ENCODE measurements around the gene IQSEC1. TPM values are rescaled to one million over a fixed set of nuclear protein-coding genes. Genes with fewer than 3 reads are reported as not detected.

Gene IQSEC1
- polyA plus RNA-seq, 1 donor (not counting 4 experiments of a cell fraction or from before 2014, with no cell fraction given), result 2.8 TPM

DNA sequence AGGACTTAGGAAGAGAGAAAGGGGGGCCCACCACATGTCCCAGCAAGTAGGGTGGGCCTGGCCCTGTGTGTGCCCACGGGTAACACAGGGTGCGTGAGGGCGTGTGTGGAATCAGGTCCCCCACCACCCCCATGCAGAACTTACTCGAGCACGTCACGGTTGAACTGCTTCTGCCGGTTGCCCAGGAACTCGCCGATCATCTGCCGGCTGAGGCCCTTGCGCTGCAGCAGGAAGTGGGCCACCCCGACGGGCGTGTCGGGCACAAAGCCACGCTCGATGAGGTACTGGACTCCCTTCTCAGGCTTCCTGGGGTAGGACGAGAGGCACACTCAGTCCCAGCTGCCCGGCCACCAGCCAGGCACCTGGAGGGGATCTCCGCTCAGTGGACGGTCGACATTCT lies 148.8 kb downstream of the IQSEC1 start:
- H3K9me3 ChIP-seq (ENCODE audit: control insufficient read depth, low read depth, low read length), result no peaks in the 10 kb centered on the region
- TF ChIP-seq, protein P1, sequence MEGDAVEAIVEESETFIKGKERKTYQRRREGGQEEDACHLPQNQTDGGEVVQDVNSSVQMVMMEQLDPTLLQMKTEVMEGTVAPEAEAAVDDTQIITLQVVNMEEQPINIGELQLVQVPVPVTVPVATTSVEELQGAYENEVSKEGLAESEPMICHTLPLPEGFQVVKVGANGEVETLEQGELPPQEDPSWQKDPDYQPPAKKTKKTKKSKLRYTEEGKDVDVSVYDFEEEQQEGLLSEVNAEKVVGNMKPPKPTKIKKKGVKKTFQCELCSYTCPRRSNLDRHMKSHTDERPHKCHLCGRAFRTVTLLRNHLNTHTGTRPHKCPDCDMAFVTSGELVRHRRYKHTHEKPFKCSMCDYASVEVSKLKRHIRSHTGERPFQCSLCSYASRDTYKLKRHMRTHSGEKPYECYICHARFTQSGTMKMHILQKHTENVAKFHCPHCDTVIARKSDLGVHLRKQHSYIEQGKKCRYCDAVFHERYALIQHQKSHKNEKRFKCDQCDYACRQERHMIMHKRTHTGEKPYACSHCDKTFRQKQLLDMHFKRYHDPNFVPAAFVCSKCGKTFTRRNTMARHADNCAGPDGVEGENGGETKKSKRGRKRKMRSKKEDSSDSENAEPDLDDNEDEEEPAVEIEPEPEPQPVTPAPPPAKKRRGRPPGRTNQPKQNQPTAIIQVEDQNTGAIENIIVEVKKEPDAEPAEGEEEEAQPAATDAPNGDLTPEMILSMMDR (optimal IDR thresholded peaks at IDR 0.05 in 1 of 3, IDR thresholded peaks at IDR 0.05 in 1 of 3, conservative IDR thresholded peaks at IDR 0.05 in 1 of 3; ENCODE audit: extremely low read depth in 1 of 3, insufficient read depth in 2 of 3, low read length in 3 of 3), result no peak
- H2AFZ ChIP-seq (ENCODE audit: control insufficient read depth, low read length), result no peak overlapping the region
- H3K36me3 ChIP-seq (ENCODE audit: control insufficient read depth in 2 of 2, extremely low read depth in 1 of 2, insufficient read depth in 2 of 2, low read length in 2 of 2), result peaks cover 0 to 18% of the 10 kb centered on the region in 2 experiments
- no peaks in the 10 kb centered on the region for H3K27me3 ChIP-seq (ENCODE audit: control insufficient read depth, extremely low read depth, insufficient read depth, low read length)
- no peak for FAIRE-seq
- H3K9ac ChIP-seq (ENCODE audit: control insufficient read depth, extremely low read depth, insufficient read depth, low read length), result no peak overlapping the region
- no peak overlapping the region for H3K4me2 ChIP-seq (ENCODE audit: control insufficient read depth, extremely low read depth, insufficient read depth, low read depth, low read length)
- no peak overlapping the region for H3K27ac ChIP-seq (ENCODE audit: control insufficient read depth, insufficient read depth, low read length)
- H4K20me1 ChIP-seq (ENCODE audit: control insufficient read depth, extremely low read depth, insufficient read depth, low read length), result no peaks in the 10 kb centered on the region
- H3K4me3 ChIP-seq (ENCODE audit: control insufficient read depth in 2 of 3, extremely low read depth in 1 of 3, insufficient read depth in 2 of 3, low read depth in 1 of 3, low read length in 3 of 3), result no peak overlapping the region
- H3K4me1 ChIP-seq (ENCODE audit: control insufficient read depth, extremely low read depth, insufficient read depth, low read length), result no peaks in the 10 kb centered on the region
- DNase-seq (ENCODE audit: low read depth, low spot score), result no peak
- no peaks in the 10 kb centered on the region for H3K9me1 ChIP-seq (ENCODE audit: control insufficient read depth, extremely low read depth, insufficient read depth, low read length)
- no peaks in the 10 kb centered on the region for H3K79me2 ChIP-seq (ENCODE audit: control insufficient read depth, insufficient read depth, low read length)
- dilution Hi-C loops (cut with MboI; ENCODE audit: extremely low pct_ligation_motif_present, low sequenced_read_pairs), result no loop called here

DNA sequence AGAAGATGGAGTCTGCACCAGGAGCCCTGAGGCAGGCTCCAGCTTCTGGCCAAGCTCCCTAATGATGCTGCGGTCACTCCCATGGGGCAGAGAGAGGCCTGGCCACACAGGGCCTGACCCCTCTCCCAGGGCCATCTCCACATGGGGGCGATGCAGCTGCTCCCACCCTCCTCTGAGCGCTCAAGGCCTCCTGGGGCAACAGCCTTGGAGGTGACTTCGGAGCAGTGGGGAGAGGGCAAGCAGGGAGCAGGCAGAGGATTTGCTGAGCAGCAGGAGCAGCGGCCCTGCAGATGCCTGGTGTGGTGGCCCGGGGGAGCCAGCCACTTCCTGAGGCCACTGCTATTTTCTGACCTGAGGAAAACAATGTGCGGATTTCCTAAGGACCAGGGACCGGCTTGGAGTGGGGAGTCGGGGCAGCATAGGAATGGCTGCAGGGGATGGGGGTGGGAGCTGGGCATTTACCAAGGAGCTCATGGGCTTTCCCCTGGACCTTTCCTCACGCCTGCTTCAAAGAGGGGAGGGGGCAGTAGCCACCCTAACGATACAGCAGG lies 150.3 kb downstream of the IQSEC1 start:
- H2AFZ ChIP-seq (ENCODE audit: control insufficient read depth, low read length), result no peak overlapping the region
- FAIRE-seq (no peak), DNase-seq (ENCODE audit: low read depth, low spot score) (no peak)
- no peaks in the 10 kb centered on the region for H3K79me2 ChIP-seq (ENCODE audit: control insufficient read depth, insufficient read depth, low read length)
- no peaks in the 10 kb centered on the region for H3K9me1 ChIP-seq (ENCODE audit: control insufficient read depth, extremely low read depth, insufficient read depth, low read length)
- no peak overlapping the region for H3K4me2 ChIP-seq (ENCODE audit: control insufficient read depth, extremely low read depth, insufficient read depth, low read depth, low read length)
- no peaks in the 10 kb centered on the region for H4K20me1 ChIP-seq (ENCODE audit: control insufficient read depth, extremely low read depth, insufficient read depth, low read length)
- no peaks in the 10 kb centered on the region for H3K4me1 ChIP-seq (ENCODE audit: control insufficient read depth, extremely low read depth, insufficient read depth, low read length)
- H3K9ac ChIP-seq (ENCODE audit: control insufficient read depth, extremely low read depth, insufficient read depth, low read length), result no peak overlapping the region
- no peak overlapping the region for H3K4me3 ChIP-seq (ENCODE audit: control insufficient read depth in 2 of 3, extremely low read depth in 1 of 3, insufficient read depth in 2 of 3, low read depth in 1 of 3, low read length in 3 of 3)
- H3K36me3 ChIP-seq (ENCODE audit: control insufficient read depth in 2 of 2, extremely low read depth in 1 of 2, insufficient read depth in 2 of 2, low read length in 2 of 2), result peaks cover 0 to 18% of the 10 kb centered on the region in 2 experiments
- dilution Hi-C loops (cut with MboI; ENCODE audit: extremely low pct_ligation_motif_present, low sequenced_read_pairs), result no loop called here
- no peaks in the 10 kb centered on the region for H3K9me3 ChIP-seq (ENCODE audit: control insufficient read depth, low read depth, low read length)
- no peak overlapping the region for H3K27ac ChIP-seq (ENCODE audit: control insufficient read depth, insufficient read depth, low read length)
- no peak for TF ChIP-seq EZH2 (IDR thresholded peaks at IDR 0.05; ENCODE audit: low read length)
- TF ChIP-seq, protein P1 (optimal IDR thresholded peaks at IDR 0.05 in 1 of 3, IDR thresholded peaks at IDR 0.05 in 1 of 3, conservative IDR thresholded peaks at IDR 0.05 in 1 of 3; ENCODE audit: extremely low read depth in 1 of 3, insufficient read depth in 2 of 3, low read length in 3 of 3), result no peak
- no peaks in the 10 kb centered on the region for H3K27me3 ChIP-seq (ENCODE audit: control insufficient read depth, extremely low read depth, insufficient read depth, low read length)
